CD4-positive, alpha-beta T cell (primary cell): ENCODE measurements around the gene ZNF600. TPM values are rescaled to one million over a fixed set of nuclear protein-coding genes. Genes with fewer than 3 reads are reported as not detected.
"Not testable (repeated sequence)": the region's sequence is repeated elsewhere in the genome, so short reads cannot be mapped to it uniquely, and the experiment has no call there.

ENCODE experiments used
- ATAC-seq: fragments of 200-7000 bp; cut with Tn5 transposase; one replicate; pipeline ENCODE4 v1.10.0; 2022; ENCODE audit warnings: mild to moderate bottlenecking; ENCODE audit not compliant: poor library complexity
- CTCF ChIA-PET: fragments of 350-600 bp; sonication (Branson Sonifier 250); formaldehyde crosslinking; loops from one replicate; lab custom pipeline; 2021; ENCODE audit warnings: antibody characterized with exemption, inconsistent platforms; lab: Charles Lee
- POLR2A ChIA-PET: fragments of 350-600 bp; sonication (Branson Sonifier 250); formaldehyde crosslinking; loops from one replicate; lab custom pipeline; 2021; ENCODE audit warnings: antibody characterized with exemption, inconsistent platforms; lab: Charles Lee
- DNase-seq, 14 experiments: peaks; one replicate each; pipeline ENCODE4 v3.0.0-alpha.2; 2013 to 2020; ENCODE audit warnings: mixed read lengths in 2 of 14
- H3K27ac ChIP-seq, 2 donors: one replicate each; pipeline versions ENCODE4 v1.5.1 to v1.7.0; 2013; ENCODE audit warnings: low read length in 2 of 2, low read depth in 1 of 2, mild to moderate bottlenecking in 1 of 2
- H3K27me3 ChIP-seq, 2 experiments: 1 replicate in 1 of 2; 2 replicates in 1 of 2; pipeline versions ENCODE4 v1.6.1 to v1.7.0; 2013; ENCODE audit warnings: low read length in 2 of 2, control low read depth in 1 of 2, mild to moderate bottlenecking in 1 of 2, moderate library complexity in 1 of 2; ENCODE audit not compliant: insufficient read depth in 2 of 2, control insufficient read depth in 1 of 2
- H3K36me3 ChIP-seq: one replicate; pipeline ENCODE4 v1.6.1; 2013; ENCODE audit warnings: low read length, control low read depth; ENCODE audit not compliant: insufficient read depth
- H3K4me1 ChIP-seq: one replicate; pipeline ENCODE4 v1.6.1; 2013; ENCODE audit warnings: low read length, control low read depth; ENCODE audit not compliant: insufficient read depth
- H3K4me3 ChIP-seq: one replicate; pipeline ENCODE4 v1.5.1; 2013; ENCODE audit warnings: mild to moderate bottlenecking, low read length, moderate library complexity
- H3K9me3 ChIP-seq, 2 experiments: 1 replicate in 1 of 2; 2 replicates in 1 of 2; pipeline versions ENCODE4 v1.6.1 to v1.7.0; 2013; ENCODE audit warnings: low read length in 2 of 2, mild to moderate bottlenecking in 2 of 2, control low read depth in 1 of 2, moderate library complexity in 1 of 2; ENCODE audit not compliant: control insufficient read depth in 1 of 2, insufficient read depth in 1 of 2
- H3K27ac Mint-ChIP-seq: one replicate; pipeline ENCODE4 v1.8.0; 2020; ENCODE audit warnings: mixed read lengths
- H3K27me3 Mint-ChIP-seq: one replicate; pipeline ENCODE4 v1.8.0; 2021; ENCODE audit warnings: mixed read lengths
- H3K36me3 Mint-ChIP-seq: one replicate; pipeline ENCODE4 v1.8.0; 2021; ENCODE audit warnings: low read depth, mixed read lengths
- H3K4me1 Mint-ChIP-seq: one replicate; pipeline ENCODE4 v1.8.0; 2021; ENCODE audit warnings: low read depth, mixed read lengths
- H3K4me3 Mint-ChIP-seq: one replicate; pipeline ENCODE4 v1.8.0; 2020; ENCODE audit warnings: mild to moderate bottlenecking, mixed read lengths
- H3K9me3 Mint-ChIP-seq: one replicate; pipeline ENCODE4 v1.8.0; 2020; ENCODE audit warnings: mixed read lengths
- intact Hi-C, 2 experiments: fragments of 100-400 bp; cut with DNase I in 1 of 2; cut with micrococcal nuclease in 1 of 2; formaldehyde crosslinking; loops; one replicate each; pipeline versions ENCODE4 v1.15.1 to v1.9.0; 2023 to 2025; cut with DNase I, micrococcal nuclease
- total RNA-seq, 174 experiments: library from RNA in 2 of 174; stranded (reverse) in 2 of 174; gene quantifications; one replicate each; pipeline ENCODE4 v1.2.3 and lab custom pipeline; 2021 to 2026
- TF ChIP-seq, protein P1 (sequence below): fragments of 200-600 bp; IDR thresholded peaks from one replicate; pipeline ENCODE4 v1.8.0; 2022; ENCODE audit warnings: antibody characterized with exemption, mild to moderate bottlenecking

The ZNF600 gene
- total RNA-seq, 2 experiments from 2014 or later, result 11.2 to 13.4 TPM

DNA sequence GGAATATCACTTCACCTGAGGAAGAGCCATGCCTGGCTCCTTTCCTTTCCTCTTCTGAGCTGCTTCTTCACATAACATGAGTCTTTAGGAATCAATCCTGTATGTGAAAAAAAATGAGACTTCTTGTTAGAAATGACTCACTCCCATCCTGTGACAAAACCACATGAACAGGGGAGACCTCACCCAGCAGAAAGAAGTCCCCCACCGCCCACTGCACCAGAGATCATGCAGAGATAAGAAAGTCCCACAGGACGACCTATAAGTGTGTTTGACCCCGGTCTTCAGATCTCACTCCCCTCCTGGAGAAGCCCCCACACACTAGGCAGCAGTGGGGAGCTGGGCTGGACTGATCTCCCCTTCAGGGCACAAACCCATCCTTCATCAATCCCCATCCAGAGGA lies 7.8 kb downstream of the ZNF600 start:
- intact Hi-C loops, result no loop called here
- Mint-ChIP-seq H3K27ac (peak overlapping the region; percentile 19), H3K9me3 (peaks cover 8% of the 10 kb centered on the region), H3K4me3 (no peak overlapping the region), H3K4me1 (peaks cover 21% of the 10 kb centered on the region), H3K36me3 (peaks cover 89% of the 10 kb centered on the region), H3K27me3 (no peaks in the 10 kb centered on the region)
- Histone ChIP-seq H3K36me3 (peaks cover 18% of the 10 kb centered on the region), H3K9me3 (peaks cover 10 to 46% of the 10 kb centered on the region in 2 experiments), H3K27ac (no peak overlapping the region), H3K4me1 (peaks cover 10% of the 10 kb centered on the region), H3K4me3 (no peak overlapping the region), H3K27me3 (no peaks in the 10 kb centered on the region)
- ChIA-PET POLR2A (interaction anchor here (0.6 kb wide), 2 partner anchors 26 to 654 kb away, joined by 3 read pairs; no protein-coding TSS in a partner anchor), CTCF (no interaction called here)
- peak in 5 of 14 experiments; percentile 0 to 63 (median 39) for DNase-seq
- no peak for ATAC-seq
- TF ChIP-seq, protein P1, sequence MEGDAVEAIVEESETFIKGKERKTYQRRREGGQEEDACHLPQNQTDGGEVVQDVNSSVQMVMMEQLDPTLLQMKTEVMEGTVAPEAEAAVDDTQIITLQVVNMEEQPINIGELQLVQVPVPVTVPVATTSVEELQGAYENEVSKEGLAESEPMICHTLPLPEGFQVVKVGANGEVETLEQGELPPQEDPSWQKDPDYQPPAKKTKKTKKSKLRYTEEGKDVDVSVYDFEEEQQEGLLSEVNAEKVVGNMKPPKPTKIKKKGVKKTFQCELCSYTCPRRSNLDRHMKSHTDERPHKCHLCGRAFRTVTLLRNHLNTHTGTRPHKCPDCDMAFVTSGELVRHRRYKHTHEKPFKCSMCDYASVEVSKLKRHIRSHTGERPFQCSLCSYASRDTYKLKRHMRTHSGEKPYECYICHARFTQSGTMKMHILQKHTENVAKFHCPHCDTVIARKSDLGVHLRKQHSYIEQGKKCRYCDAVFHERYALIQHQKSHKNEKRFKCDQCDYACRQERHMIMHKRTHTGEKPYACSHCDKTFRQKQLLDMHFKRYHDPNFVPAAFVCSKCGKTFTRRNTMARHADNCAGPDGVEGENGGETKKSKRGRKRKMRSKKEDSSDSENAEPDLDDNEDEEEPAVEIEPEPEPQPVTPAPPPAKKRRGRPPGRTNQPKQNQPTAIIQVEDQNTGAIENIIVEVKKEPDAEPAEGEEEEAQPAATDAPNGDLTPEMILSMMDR, result no peak

DNA sequence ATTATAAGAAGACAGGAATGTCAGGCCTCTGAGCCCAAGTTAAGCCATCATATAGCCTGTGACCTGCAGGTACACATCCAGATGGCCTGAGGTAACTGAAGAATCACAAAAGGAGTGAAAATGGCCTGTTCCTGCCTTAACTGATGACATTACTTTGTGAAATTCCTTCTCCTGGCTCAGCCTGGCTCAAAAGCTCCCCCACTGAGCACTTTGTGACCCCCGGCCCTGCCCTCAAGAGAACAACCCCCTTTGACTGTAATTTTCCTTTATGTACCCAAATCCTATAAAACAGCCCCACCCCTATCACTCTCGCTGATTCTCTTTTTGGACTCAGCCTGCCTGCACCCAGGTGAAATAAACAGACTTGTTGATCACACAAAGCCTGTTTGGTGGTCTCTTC lies 30.1 kb downstream of the ZNF600 start:
- H3K27ac ChIP-seq, H3K9me3 Mint-ChIP-seq, H3K4me3 ChIP-seq, H3K27ac Mint-ChIP-seq, intact Hi-C loops, H3K4me1 Mint-ChIP-seq, H3K27me3 Mint-ChIP-seq, DNase-seq, ATAC-seq, POLR2A ChIA-PET, CTCF ChIA-PET, H3K4me3 Mint-ChIP-seq, H3K27me3 ChIP-seq, H3K36me3 ChIP-seq, H3K4me1 ChIP-seq: not testable (repeated sequence)
- H3K9me3 ChIP-seq, result peaks cover 6 to 16% of the 10 kb centered on the region in 2 experiments
- peaks cover 23% of the 10 kb centered on the region for H3K36me3 Mint-ChIP-seq

DNA sequence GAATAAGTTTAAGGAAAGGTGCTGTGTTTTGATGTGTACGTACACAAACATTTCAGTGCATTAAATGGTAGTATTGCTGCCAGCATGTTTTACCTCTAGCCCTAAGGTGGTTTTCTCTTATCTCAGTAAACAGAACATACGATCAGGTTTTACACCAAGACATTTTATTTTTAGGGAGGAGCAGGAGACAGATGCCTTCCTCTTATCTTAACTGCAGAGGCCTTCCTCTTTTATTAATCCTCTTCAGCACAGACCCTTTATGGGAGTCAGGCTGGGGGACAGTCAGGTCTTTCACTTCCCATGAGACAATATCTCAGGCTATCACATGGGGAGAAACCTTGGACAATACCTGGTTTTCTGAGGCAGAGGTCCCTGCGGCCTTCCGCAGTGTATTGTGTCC lies 36.8 kb downstream of the ZNF600 start:
- DNase-seq, result no peak
- POLR2A ChIA-PET, result no interaction called here
- no peak for ATAC-seq
- Mint-ChIP-seq H3K27ac (no peak overlapping the region), H3K9me3 (no peaks in the 10 kb centered on the region), H3K36me3 (no peaks in the 10 kb centered on the region), H3K4me3 (no peak overlapping the region), H3K27me3 (no peaks in the 10 kb centered on the region), H3K4me1 (peaks cover 8% of the 10 kb centered on the region)
- Histone ChIP-seq H3K4me1 (no peaks in the 10 kb centered on the region), H3K27me3 (no peaks in the 10 kb centered on the region), H3K36me3 (no peaks in the 10 kb centered on the region), H3K4me3 (no peak overlapping the region), H3K27ac (no peak overlapping the region), H3K9me3 (no peaks in the 10 kb centered on the region)
- CTCF ChIA-PET, result no interaction called here
- TF ChIP-seq, protein P1, result no peak
- intact Hi-C loops, result loop anchor here in 1 of 2 experiments (2.0 kb wide), 1 partner anchor 407 kb away; no protein-coding TSS in a partner anchor
